Measurements from ENCODE around the gene STUM. TPM values are rescaled to one million over a fixed set of nuclear protein-coding genes. Genes with fewer than 3 reads are reported as not detected.

The STUM gene
- total and polyA plus RNA-seq, 10 of the 15 experiments (the other 5 are each of a cell fraction or from before 2014, with no cell fraction given): under 0.01 to 0.15 (median 0.09) TPM; not detected in 5

GRCh38 chr1:226575436-226575720 is 26.8 kb downstream of the STUM start (continued):
- no peak for TF ChIP-seq ZNF592 (IDR thresholded peaks at IDR 0.05)
- no peak for TF ChIP-seq MAX (IDR thresholded peaks at IDR 0.05; ENCODE audit: low read depth, low read length)
- TF ChIP-seq ASH2L (IDR thresholded peaks at IDR 0.05; ENCODE audit: borderline replicate concordance, low read depth): no peak
- TF ChIP-seq TCF3 (IDR thresholded peaks at IDR 0.05; ENCODE audit: borderline replicate concordance, insufficient read depth, low read depth, low read length): no peak
- TF ChIP-seq PRDM15 (CRISPR knock-in tag; IDR thresholded peaks at IDR 0.05): no peak
- no peak for TF ChIP-seq SKIL (IDR thresholded peaks at IDR 0.05; ENCODE audit: low read depth, poor library complexity, severe bottlenecking)
- TF ChIP-seq PML (IDR thresholded peaks at IDR 0.05; ENCODE audit: low read length): no peak
